Small intestine (tissue), 7 donors: ENCODE results near the gene LRRC37B. TPM values are rescaled to one million over a fixed set of nuclear protein-coding genes. Genes with fewer than 3 reads are reported as not detected.
"Not testable (repeated sequence)": the region's sequence is repeated elsewhere in the genome, so short reads cannot be mapped to it uniquely, and the experiment has no call there.

Experiments
- DNase-seq, 2 donors: peaks; one replicate each; pipeline versions ENCODE4 v3.0.0 to v3.0.0-alpha.2; 2013
- FAIRE-seq: peaks from 2 replicates; lab custom pipeline; 2012; peaks lifted over from hg19 to GRCh38; lab: Jason Lieb, UNC
- H3K27ac ChIP-seq, 3 donors: one replicate each; pipeline ENCODE4 v1.5.1; 2013; ENCODE audit warnings: low read length in 2 of 3, mild to moderate bottlenecking in 2 of 3, control low read depth in 1 of 3, inconsistent platforms in 1 of 3, low read depth in 1 of 3, moderate library complexity in 1 of 3
- H3K27me3 ChIP-seq, 3 donors: one replicate each; pipeline ENCODE4 v1.6.1; 2013; ENCODE audit warnings: low read length in 3 of 3, inconsistent platforms in 1 of 3; ENCODE audit not compliant: control insufficient read depth in 3 of 3, insufficient read depth in 3 of 3
- H3K36me3 ChIP-seq, 3 donors: one replicate each; pipeline ENCODE4 v1.6.1; 2013; ENCODE audit warnings: low read length in 3 of 3, inconsistent platforms in 1 of 3, low read depth in 1 of 3, mild to moderate bottlenecking in 1 of 3, moderate library complexity in 1 of 3; ENCODE audit not compliant: control insufficient read depth in 3 of 3, insufficient read depth in 2 of 3
- H3K4me1 ChIP-seq, 3 donors: one replicate each; pipeline ENCODE4 v1.6.1; 2013; ENCODE audit warnings: low read length in 2 of 3, inconsistent platforms in 1 of 3, low read depth in 1 of 3, mild to moderate bottlenecking in 1 of 3, moderate library complexity in 1 of 3; ENCODE audit not compliant: control insufficient read depth in 3 of 3, insufficient read depth in 2 of 3
- H3K4me3 ChIP-seq, 3 donors: one replicate each; pipeline ENCODE4 v1.5.1; 2013; ENCODE audit warnings: low read length in 3 of 3, control low read depth in 1 of 3, inconsistent platforms in 1 of 3, low read depth in 1 of 3, mild to moderate bottlenecking in 1 of 3, moderate library complexity in 1 of 3
- H3K9me3 ChIP-seq, 2 donors: one replicate each; pipeline ENCODE4 v1.6.1; 2013; ENCODE audit warnings: low read depth in 1 of 2, low read length in 1 of 2; ENCODE audit not compliant: control insufficient read depth in 2 of 2, insufficient read depth in 1 of 2
- WGBS, 3 donors: extraction: QIAGEN DNeasy Blood & Tissue Kit; methylation state at CpG; one replicate each; pipeline ENCODE4 v1.1.7; 2013; 5-methylcytosine and 5-hydroxymethylcytosine counted together
- polyA plus RNA-seq, 4 donors: library from polyadenylated mRNA; stranded (reverse) in 3 of 4; unstranded in 1 of 4; fragments of 200-250 nt in 3 of 4; fragments of 120-200 nt in 1 of 4; gene quantifications; one replicate each; pipeline versions ENCODE4 v1.2.1 to v1.2.3, GENCODE V29; 2013
- donor health status: healthy with polysubstance abuse.
- donor health status: control.
- donor health status: control.
- donor health status: Bipolar disorder and iron deficiency.
- donor health status: healthy.

The LRRC37B gene
- polyA plus RNA-seq, 4 donors, result 8.6 to 26.2 (median 14.0) TPM

DNA sequence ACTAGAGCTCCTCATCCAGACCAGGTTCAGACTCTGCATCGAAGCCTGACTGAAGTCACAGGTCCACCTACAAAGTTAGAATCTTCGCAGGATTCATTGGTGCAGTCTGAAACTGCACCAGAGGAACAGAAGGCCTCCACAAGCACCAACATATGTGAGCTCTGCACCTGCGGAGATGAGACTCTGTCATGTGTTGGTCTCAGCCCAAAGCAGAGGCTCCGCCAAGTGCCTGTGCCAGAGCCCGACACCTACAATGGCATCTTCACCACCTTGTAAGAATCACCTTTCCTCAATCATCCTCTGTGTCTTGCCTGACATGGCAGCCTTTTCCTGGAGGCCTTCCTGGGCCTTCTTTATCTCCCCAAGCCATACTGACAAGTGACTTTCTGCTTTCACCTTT is 15.4 kb downstream of the LRRC37B start:
- H3K27ac ChIP-seq, H3K4me3 ChIP-seq, H3K27me3 ChIP-seq, DNase-seq, H3K9me3 ChIP-seq, FAIRE-seq, H3K4me1 ChIP-seq: not testable (repeated sequence)
- 94 to 100% (median 98%) methylated on average over 3 to 5 of the region's 5 CpGs for WGBS, 3 donors
- peaks cover 0 to 33% (median 2%) of the 10 kb centered on the region in 3 donors for H3K36me3 ChIP-seq

DNA sequence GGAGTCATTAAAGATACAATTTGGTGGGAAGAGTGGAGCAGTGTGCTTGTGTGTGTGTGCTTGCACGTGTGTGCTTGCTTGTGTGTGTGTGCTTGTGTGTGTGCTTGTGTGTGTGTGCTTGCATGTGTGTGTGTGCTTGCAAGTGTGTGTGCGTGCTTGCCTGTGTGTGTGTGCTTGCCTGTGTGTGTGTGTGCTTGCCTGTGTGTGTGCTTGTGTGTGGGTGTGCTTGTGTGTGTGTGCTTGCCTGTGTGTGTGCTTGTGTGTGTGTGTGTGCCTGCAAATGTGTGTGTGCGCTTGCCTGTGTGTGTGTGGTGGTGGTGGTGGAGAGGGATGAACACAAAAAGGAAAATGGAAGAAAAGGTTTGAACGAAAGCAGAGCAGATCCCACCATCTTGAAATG is 20.1 kb downstream of the LRRC37B start:
- H3K36me3 ChIP-seq, result peaks cover 0 to 10% (median 2%) of the 10 kb centered on the region in 3 donors
- 96 to 98% (median 96%) methylated on average over 4 of the region's 4 CpGs for WGBS, 3 donors
- H3K9me3 ChIP-seq, H3K27me3 ChIP-seq, H3K27ac ChIP-seq, H3K4me3 ChIP-seq, FAIRE-seq, DNase-seq, H3K4me1 ChIP-seq: not testable (repeated sequence)

DNA sequence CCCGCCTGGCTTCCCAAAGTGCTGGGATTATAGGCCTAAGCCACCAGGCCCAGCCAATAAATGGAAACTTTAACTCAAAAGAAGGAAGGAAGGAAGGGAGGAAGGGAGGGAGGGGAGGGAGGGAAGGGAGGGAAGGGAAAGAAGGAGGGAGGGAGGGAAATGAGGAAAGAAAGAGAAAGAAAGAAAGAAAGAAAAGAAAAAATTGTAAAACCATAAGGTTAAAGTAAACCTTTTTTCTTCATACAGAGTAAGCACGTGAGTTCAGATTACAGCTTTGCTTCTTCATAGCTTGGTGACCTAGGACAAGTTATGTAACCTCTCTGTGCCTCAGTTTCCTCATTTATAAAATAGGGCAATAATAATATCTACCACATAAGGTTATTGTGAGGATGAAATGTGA is 26.0 kb downstream of the LRRC37B start:
- peaks cover 3 to 25% (median 3%) of the 10 kb centered on the region in 3 donors for H3K36me3 ChIP-seq
- no peak for DNase-seq
- WGBS, 3 donors, result 97 to 98% (median 98%) methylated on average over 2 of the region's 2 CpGs
- no peak overlapping the region for H3K4me3 ChIP-seq
- H3K4me1 ChIP-seq, result no peaks in the 10 kb centered on the region
- no peaks in the 10 kb centered on the region for H3K9me3 ChIP-seq
- H3K27me3 ChIP-seq, result no peaks in the 10 kb centered on the region
- H3K27ac ChIP-seq, result no peak overlapping the region
- no peak for FAIRE-seq

GRCh38 chr17:32033812-32034211 is 26.6 kb downstream of the LRRC37B start:
- FAIRE-seq, DNase-seq, H3K4me3 ChIP-seq, H3K9me3 ChIP-seq, H3K4me1 ChIP-seq, H3K27me3 ChIP-seq, H3K27ac ChIP-seq: not testable (repeated sequence)
- peaks cover 3 to 28% (median 3%) of the 10 kb centered on the region in 3 donors for H3K36me3 ChIP-seq
- WGBS, 3 donors, result 69 to 93% (median 82%) methylated on average over 1 of the region's 1 CpG

DNA sequence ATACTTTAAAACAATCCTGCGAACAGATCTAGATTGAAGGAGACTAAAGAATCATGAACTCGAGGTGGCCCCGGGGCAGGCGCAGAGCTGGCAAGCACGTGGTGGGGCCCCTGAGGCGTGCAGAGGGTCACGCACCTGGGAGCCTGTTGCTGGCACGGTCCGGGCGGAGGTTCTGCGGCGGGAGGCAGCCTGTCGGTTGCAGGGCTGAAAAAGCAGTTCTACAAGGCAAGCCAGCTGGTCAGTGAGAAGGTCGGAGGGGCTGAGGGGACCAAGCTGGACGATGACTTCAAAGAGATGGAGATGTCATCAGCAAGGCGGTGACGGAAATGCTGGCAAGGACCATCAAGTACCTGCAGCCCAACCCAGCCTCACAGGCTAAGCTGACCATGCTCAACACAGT is 33.1 kb downstream of the LRRC37B start:
- not testable (repeated sequence) for H3K27ac ChIP-seq, DNase-seq, FAIRE-seq, H3K9me3 ChIP-seq, H3K27me3 ChIP-seq, H3K4me3 ChIP-seq, H3K4me1 ChIP-seq
- 95 to 97% (median 96%) methylated on average over 17 of the region's 17 CpGs for WGBS, 3 donors
- H3K36me3 ChIP-seq, result peaks cover 6 to 35% (median 7%) of the 10 kb centered on the region in 3 donors

- 91 to 97% (median 95%) methylated on average over 17 to 19 of the region's 19 CpGs for WGBS, 3 donors
- not testable (repeated sequence) for H3K27ac ChIP-seq, H3K9me3 ChIP-seq, DNase-seq, FAIRE-seq, H3K4me1 ChIP-seq, H3K27me3 ChIP-seq, H3K4me3 ChIP-seq
- H3K36me3 ChIP-seq, result peaks cover 3 to 31% (median 7%) of the 10 kb centered on the region in 3 donors
Observed at GRCh38 chr17:32041306-32041875, 34.2 kb downstream of the LRRC37B start.

DNA sequence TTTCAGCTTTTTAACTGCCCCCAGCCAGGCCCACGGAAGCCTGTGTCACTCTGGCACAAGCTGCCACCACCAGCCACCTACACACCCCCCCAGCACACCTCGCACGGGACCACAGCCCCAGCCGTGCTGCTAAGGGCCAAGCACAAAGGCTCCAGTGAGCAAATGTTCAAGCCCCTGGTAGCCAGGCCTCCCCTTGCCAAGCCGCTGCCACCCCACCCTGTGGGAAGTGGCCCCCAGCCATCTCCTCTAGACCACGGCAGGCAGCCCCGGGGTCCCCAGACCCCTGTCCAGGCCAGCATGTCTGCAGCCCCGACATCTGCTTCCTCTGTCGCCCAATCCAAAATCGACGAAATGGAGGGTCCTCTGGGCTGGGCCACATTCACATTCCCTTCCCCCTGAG is 35.1 kb downstream of the LRRC37B start:
- H3K9me3 ChIP-seq, H3K27me3 ChIP-seq, H3K4me3 ChIP-seq, H3K27ac ChIP-seq, FAIRE-seq, H3K4me1 ChIP-seq, DNase-seq: not testable (repeated sequence)
- WGBS, 3 donors, result 97 to 98% (median 98%) methylated on average over 9 to 10 of the region's 11 CpGs
- H3K36me3 ChIP-seq, result peaks cover 3 to 27% (median 6%) of the 10 kb centered on the region in 3 donors

DNA sequence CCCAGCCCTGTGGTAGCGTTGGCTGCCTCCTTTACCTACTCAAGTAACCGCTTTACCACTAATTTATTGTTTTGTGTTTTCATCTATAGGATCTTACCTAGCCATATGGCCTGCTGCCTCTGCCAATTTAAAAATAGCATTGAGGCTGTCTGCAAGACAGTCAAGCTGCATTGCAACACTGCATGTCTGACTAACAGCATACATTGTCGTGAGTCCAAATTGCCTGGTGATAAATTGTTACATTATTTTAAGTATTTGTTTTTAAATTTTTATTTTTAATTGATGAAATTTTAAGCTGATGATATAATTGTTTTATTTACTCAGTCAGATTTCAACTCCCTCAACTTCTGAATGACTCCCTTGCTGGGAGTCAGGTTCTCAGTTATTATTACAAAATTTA is 38.4 kb downstream of the LRRC37B start:
- H3K9me3 ChIP-seq, DNase-seq, H3K27me3 ChIP-seq, FAIRE-seq, H3K4me1 ChIP-seq, H3K4me3 ChIP-seq, H3K27ac ChIP-seq: not testable (repeated sequence)
- peaks cover 3 to 16% (median 7%) of the 10 kb centered on the region in 3 donors for H3K36me3 ChIP-seq
- 92 to 97% (median 94%) methylated on average over 3 of the region's 3 CpGs for WGBS, 3 donors

DNA sequence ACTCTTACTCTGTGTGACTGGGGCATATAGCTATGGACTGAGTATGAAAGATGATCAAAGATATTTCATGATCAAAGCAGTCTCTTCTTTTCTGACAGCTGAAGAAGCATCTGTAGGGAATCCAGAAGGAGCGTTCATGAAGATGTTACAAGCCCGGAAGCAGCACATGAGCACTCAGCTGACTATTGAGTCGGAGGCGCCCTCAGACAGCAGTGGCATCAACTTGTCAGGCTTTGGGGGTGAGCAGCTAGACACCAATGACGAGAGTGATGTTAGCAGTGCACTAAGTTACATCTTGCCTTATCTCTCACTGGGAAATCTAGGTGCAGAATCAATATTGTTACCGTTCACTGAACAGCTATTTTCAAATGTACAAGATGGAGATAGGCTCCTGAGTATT is 40.5 kb downstream of the LRRC37B start:
- FAIRE-seq, result not testable (repeated sequence)

More for the DNA sequence above, 40.5 kb downstream of the LRRC37B start:
- 95 to 98% (median 98%) methylated on average over 6 of the region's 6 CpGs for WGBS, 3 donors
- not testable (repeated sequence) for H3K4me1 ChIP-seq, DNase-seq, H3K27me3 ChIP-seq, H3K9me3 ChIP-seq, H3K36me3 ChIP-seq, H3K4me3 ChIP-seq, H3K27ac ChIP-seq
